Peyer's patch (tissue), 4 donors: ENCODE measurements around the gene LCTL. TPM values are rescaled to one million over a fixed set of nuclear protein-coding genes. Genes with fewer than 3 reads are reported as not detected.

Experiments used
- DNase-seq, 3 donors: peaks; one replicate each; pipeline ENCODE4 v3.0.0-alpha.2; 2017 to 2019
- H3K27ac ChIP-seq, 4 donors: fragments of 200-600 bp; sonication (generic); one replicate each; pipeline ENCODE4 v1.5.1; 2016 to 2019
- H3K27me3 ChIP-seq, 2 donors: fragments of 200-600 bp; sonication (generic); one replicate each; pipeline ENCODE4 v1.5.1; 2019
- H3K36me3 ChIP-seq, 3 donors: fragments of 200-600 bp; sonication (generic); one replicate each; pipeline ENCODE4 v1.5.1; 2016 to 2019
- H3K4me1 ChIP-seq, 4 donors: fragments of 200-600 bp; sonication (generic); one replicate each; pipeline ENCODE4 v1.5.1; 2016 to 2019
- H3K4me3 ChIP-seq, 4 donors: fragments of 200-600 bp; sonication (generic); 1 replicate in 3 of 4; 2 replicates in 1 of 4; pipeline ENCODE4 v1.5.1; 2016 to 2019; ENCODE audit warnings: mild to moderate bottlenecking in 1 of 4
- H3K9me3 ChIP-seq, 4 donors: fragments of 200-600 bp; sonication (generic); one replicate each; pipeline ENCODE4 v1.5.1; 2016 to 2019; ENCODE audit warnings: mild to moderate bottlenecking in 1 of 4
- POLR2A ChIP-seq, 2 donors: fragments of 450-650 bp; IDR thresholded peaks; one replicate each; pipeline ENCODE4 v1.5.1; 2017; ENCODE audit warnings: antibody characterized with exemption in 2 of 2, mild to moderate bottlenecking in 2 of 2, moderate library complexity in 2 of 2
- total RNA-seq, 4 donors: library from RNA; depleted of rRNA; stranded (reverse); fragments of >200 nt; gene quantifications; one replicate each; pipeline ENCODE4 v1.1.0, GENCODE V29; 2016
- TF ChIP-seq, protein P1 (sequence below), 6 experiments: fragments of 450-650 bp in 4 of 6; fragments of 200-600 bp in 2 of 6; sonication (generic) in 1 of 6; IDR thresholded peaks; one replicate each; pipeline ENCODE4 v1.5.1; 2017 to 2019; ENCODE audit warnings: antibody characterized with exemption in 6 of 6, mild to moderate bottlenecking in 3 of 6, moderate library complexity in 1 of 6

Gene LCTL
- total RNA-seq, 4 donors from 2014 or later: not detected

DNA sequence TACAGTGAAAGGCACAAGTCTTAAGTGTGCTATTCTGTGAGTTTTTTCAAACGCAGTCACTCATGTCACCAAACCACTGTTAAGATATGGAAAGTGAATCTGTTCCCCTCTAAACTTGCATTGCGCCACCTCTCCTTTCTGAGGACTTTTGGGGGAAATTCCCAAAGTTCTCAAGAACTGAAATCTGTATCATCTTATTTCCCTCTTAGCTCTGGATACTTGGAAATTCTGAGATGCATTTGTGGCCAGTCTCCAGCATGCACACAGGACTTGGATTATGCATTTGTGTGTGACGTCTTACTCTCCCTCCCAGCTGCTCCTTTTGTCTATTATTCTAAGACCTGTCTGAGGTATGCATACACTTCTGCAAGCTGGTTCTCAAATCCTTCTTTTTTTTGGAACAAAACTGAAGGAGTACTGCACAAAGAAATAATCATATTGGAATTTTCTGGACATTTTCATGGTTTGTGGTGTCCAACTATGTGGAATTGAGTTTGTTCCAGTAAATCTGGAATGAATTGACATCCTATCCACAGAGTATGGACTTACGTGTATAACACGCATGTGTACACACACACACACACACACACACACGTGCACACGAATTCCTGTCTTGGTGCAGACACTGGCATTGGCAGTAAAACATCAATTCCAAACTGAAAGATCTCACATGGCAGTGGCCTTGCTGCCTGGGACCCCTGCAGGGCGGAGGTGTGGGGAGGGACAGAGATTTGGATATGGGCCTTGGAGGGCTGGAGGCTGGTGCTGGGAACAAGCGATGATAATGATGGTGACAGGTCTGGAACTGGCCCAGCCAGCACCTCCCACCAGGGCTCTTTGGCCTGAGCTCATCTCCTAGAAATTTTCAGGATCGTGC lies 8.2 kb upstream of the LCTL start:
- Histone ChIP-seq H3K36me3 (no peaks in the 10 kb centered on the region), H3K4me1 (no peaks in the 10 kb centered on the region), H3K27ac (no peak overlapping the region), H3K27me3 (no peaks in the 10 kb centered on the region), H3K9me3 (no peaks in the 10 kb centered on the region), H3K4me3 (no peak overlapping the region)
- TF ChIP-seq, protein P1, sequence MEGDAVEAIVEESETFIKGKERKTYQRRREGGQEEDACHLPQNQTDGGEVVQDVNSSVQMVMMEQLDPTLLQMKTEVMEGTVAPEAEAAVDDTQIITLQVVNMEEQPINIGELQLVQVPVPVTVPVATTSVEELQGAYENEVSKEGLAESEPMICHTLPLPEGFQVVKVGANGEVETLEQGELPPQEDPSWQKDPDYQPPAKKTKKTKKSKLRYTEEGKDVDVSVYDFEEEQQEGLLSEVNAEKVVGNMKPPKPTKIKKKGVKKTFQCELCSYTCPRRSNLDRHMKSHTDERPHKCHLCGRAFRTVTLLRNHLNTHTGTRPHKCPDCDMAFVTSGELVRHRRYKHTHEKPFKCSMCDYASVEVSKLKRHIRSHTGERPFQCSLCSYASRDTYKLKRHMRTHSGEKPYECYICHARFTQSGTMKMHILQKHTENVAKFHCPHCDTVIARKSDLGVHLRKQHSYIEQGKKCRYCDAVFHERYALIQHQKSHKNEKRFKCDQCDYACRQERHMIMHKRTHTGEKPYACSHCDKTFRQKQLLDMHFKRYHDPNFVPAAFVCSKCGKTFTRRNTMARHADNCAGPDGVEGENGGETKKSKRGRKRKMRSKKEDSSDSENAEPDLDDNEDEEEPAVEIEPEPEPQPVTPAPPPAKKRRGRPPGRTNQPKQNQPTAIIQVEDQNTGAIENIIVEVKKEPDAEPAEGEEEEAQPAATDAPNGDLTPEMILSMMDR (IDR thresholded peaks at IDR 0.05): no peak
- no peak for TF ChIP-seq POLR2A (IDR thresholded peaks at IDR 0.05)
- DNase-seq: no peak

DNA sequence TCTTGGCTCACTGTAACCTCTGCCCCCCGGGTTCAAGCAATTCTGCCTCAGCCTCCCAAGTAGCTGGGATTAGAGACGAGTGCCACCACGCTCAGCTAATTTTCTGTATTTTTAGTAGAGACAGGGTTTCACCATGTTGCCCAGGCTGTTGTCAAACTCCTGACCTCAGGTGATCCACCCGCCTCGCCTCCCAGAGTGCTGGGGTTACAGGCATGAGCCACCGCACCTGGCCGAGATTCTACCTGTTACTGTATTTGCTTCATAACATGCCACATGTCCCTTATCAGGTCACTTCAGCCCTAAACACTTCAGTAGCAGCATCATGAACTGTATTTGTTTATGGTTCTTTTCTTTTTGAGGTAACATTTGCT lies 7.5 kb upstream of the LCTL start:
- DNase-seq: no peak
- H3K4me1 ChIP-seq: no peaks in the 10 kb centered on the region
- H3K36me3 ChIP-seq: no peaks in the 10 kb centered on the region
- no peaks in the 10 kb centered on the region for H3K27me3 ChIP-seq
- TF ChIP-seq, protein P1 (IDR thresholded peaks at IDR 0.05): no peak
- TF ChIP-seq POLR2A (IDR thresholded peaks at IDR 0.05): no peak
- H3K9me3 ChIP-seq: no peaks in the 10 kb centered on the region
- no peak overlapping the region for H3K27ac ChIP-seq
- H3K4me3 ChIP-seq: no peak overlapping the region

DNA sequence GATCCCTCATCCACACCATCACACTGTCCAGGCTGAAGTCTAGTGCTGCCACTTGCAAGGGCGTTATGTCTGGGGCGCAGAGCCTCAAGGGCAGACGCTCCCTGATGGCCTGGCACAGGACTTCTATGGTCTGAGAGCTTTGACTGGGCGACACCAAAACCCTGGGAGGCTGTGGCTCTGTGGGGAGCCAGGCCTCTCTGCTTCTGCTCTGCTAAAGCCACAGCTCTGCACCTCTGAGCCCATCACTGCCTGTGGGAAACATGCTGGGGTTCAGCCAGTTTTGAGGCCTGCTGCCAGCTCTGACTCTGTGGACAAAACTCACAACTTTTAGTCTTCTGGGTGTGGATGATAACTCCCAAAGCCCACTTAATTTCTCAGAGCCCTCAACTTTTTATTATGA lies 6.3 kb upstream of the LCTL start:
- Histone ChIP-seq H3K36me3 (no peaks in the 10 kb centered on the region), H3K4me1 (no peaks in the 10 kb centered on the region), H3K4me3 (no peak overlapping the region), H3K27ac (no peak overlapping the region), H3K9me3 (no peaks in the 10 kb centered on the region), H3K27me3 (no peaks in the 10 kb centered on the region)
- TF ChIP-seq POLR2A (IDR thresholded peaks at IDR 0.05): no peak
- TF ChIP-seq, protein P1 (IDR thresholded peaks at IDR 0.05): no peak
- peak in 1 of 3 donors; percentile 21 for DNase-seq

DNA sequence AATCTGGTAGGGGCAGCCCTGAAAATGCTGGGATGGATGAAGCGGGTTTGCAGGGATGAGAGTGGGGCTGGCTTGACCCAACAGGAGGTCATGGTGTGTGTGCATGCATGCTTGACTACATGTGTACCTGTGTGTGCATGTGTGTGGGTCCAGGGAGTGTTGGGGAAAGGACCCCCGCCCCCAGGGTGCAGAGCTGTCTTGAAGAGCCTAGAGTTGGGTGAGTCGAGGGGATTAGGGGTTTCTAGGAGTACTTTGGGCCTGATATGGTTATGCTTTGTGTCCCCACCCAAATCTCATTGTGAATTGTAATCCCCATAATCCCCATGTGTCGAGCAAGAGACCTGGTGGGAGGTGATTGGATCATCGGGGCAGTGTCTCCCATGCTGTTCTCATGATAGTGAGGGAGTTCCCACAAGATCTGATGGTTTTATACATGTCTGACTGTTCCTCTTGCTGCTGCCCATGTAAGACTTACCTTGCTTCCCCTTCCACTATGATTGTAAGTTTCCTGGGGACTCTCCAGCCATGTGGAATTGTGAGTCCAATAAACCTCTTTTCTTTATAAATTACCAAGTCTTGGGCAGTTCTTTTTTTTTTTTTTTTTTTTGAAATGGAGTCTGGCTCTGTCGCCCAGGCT lies 5.2 kb upstream of the LCTL start:
- peak in 1 of 3 donors; percentile 25 for DNase-seq
- no peaks in the 10 kb centered on the region for H3K27me3 ChIP-seq
- H3K36me3 ChIP-seq: no peaks in the 10 kb centered on the region
- H3K27ac ChIP-seq: no peak overlapping the region
- H3K4me3 ChIP-seq: no peak overlapping the region
- H3K4me1 ChIP-seq: no peaks in the 10 kb centered on the region
- no peaks in the 10 kb centered on the region for H3K9me3 ChIP-seq
- TF ChIP-seq POLR2A (IDR thresholded peaks at IDR 0.05): no peak
- TF ChIP-seq, protein P1 (IDR thresholded peaks at IDR 0.05): no peak

DNA sequence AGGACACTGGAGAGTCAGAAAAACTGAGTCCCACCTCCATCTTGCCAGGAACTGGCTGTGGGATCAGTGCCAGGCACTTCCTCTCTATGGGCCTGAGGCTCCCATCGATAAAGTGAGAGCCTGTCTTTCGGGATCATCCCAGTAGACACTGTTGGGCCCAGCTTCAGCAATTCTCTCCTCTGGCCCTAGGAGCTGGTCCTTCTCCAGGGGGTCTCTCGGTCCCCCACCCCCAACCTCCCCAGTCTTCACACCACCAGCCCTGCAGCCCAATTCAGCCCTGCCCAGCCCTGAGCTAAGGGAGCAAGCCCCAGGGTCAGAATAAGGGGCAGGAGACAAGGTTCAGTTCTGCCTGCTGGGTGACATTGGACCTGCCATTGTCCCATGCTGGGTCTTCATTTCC lies 4.5 kb upstream of the LCTL start:
- no peaks in the 10 kb centered on the region for H3K9me3 ChIP-seq
- no peak overlapping the region for H3K27ac ChIP-seq
- H3K27me3 ChIP-seq: no peaks in the 10 kb centered on the region
- no peak overlapping the region for H3K4me3 ChIP-seq
- TF ChIP-seq, protein P1 (IDR thresholded peaks at IDR 0.05): no peak
- no peak for TF ChIP-seq POLR2A (IDR thresholded peaks at IDR 0.05)
- H3K36me3 ChIP-seq: no peaks in the 10 kb centered on the region
- no peaks in the 10 kb centered on the region for H3K4me1 ChIP-seq
- DNase-seq: peak in 1 of 3 donors; percentile 32
